Measurements from ENCODE around the gene CPA2. TPM values are rescaled to one million over a fixed set of nuclear protein-coding genes. Genes with fewer than 3 reads are reported as not detected.

Gene CPA2
- total RNA-seq, 1 experiment from 2014 or later, result not detected

DNA sequence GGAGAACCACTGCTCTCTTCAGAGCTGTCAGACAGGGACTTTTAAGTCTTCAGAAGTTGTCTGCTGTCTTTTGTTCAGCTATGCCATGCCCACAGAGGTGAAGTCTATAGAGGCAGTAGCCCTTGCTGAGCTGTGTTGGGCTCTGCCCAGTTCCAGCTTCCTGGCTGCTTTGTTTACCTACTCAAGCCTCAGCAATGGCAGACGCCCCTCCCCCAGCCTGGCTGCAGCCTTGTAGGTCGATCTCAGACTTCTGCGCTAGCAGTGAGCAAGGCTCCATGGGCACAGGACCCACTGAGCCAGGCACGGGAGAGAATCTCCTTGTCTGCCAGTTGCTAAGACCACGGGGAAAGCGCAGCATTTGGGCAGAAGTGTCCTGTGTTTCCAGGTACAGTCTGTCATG, 12.1 kb upstream of the CPA2 start:
- DNase-seq (ENCODE audit: low read depth), result no peak

DNA sequence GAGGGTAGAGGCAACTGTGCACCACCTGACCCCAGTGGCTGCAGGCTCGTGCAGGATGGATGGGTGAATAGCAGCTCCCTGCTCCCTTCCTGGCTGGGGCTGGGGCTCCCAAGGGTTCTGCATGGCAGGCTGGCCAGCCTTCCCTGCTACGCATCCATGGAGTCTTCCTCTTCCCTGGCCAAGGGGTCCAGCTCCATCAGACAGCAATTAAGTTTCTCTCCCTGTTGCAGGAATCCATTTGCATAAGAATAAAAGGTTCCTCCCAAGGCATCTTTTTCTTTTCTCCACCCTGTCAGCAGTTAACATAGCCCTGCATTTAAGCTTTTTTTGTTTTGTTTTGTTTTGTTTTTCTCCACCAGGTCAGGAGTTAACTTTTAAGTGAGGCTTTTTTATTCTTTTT, 10.0 kb upstream of the CPA2 start:
- DNase-seq (ENCODE audit: low read depth), result no peak

DNA sequence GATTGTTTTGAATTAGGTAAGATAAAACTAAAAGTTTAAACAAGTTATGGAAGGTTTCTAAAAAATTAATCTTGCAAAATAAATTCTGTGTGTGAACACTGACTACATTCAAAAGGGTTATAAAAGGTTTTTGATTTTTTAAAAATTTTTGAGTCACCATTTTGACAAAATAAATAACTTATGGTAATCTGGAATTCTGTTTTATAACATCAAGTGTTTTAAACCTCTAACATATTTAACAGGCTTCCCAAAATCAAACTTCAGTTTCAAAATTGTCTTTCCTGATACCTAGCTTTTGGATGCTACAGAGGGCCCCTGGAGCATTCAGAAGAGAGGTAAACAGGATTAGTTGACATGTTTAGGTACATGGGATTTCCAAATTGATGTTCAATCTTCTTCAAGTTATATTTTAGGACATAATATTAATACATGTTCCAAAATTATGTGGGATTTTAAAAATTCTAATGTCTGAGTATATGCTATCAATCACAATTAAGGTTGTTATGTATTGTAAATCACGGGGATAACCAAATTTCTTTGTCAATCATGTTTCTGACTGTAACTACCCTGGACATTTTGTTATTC, 8.1 kb upstream of the CPA2 start:
- DNase-seq (ENCODE audit: low read depth), result no peak

DNA sequence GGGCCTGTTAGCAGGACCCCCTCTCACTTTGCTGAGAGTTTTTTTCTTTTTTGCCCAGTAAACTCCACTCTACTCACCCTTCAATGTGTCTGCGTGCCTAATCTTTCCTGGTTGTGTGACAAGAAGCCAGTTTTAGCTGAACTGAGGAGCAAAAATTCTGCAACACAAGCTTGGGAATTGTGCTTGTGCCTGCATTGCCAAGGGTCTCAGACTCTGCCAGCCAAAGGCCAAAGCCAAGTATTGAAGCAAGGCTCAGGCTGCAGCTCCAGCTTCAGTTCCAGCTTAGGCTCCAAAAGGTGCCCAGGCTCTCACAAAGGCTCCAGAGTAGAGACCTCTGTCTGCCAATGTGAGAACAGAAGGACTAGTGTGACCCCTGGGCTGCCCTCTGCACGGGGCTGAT, 4.2 kb upstream of the CPA2 start:
- DNase-seq (ENCODE audit: low read depth), result no peak

DNA sequence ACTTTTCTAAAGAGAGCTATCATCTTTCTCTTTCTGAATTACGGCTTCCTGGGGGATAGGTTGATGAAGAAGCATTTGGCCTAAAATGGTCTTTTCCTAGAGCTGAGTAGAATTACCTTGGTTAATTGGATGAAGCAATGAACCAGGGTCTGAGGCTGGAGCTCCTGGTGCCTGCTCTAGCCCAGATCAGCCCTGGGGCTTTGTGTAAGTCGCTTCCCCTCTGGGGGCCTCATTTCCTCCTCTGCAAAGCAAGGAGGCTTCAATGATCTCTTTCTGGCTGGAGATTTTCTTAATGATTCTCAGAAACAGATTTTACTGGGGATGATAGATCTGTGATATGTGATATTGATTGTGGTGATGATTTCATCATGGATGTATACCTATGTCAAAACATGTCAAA, 3.5 kb upstream of the CPA2 start:
- DNase-seq (ENCODE audit: low read depth), result no peak

DNA sequence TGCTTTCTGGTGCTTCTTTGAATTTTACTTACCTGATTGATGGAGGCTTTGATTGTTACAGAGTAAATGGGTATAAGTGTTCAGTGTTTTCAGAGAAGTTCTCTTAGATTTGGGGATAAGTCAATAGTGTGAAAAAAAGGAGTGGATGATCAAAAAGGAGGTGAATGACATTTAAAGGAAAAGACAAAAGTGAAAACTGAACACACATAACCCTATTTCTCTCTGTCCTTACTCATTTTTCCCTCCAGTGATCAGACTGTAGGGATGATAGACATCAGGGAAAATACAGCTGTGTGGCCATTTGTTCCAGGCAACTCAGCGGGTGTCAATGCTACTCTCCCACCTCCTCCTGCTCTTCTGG, 278 bp downstream of the CPA2 start:
- DNase-seq (ENCODE audit: low read depth), result no peak

DNA sequence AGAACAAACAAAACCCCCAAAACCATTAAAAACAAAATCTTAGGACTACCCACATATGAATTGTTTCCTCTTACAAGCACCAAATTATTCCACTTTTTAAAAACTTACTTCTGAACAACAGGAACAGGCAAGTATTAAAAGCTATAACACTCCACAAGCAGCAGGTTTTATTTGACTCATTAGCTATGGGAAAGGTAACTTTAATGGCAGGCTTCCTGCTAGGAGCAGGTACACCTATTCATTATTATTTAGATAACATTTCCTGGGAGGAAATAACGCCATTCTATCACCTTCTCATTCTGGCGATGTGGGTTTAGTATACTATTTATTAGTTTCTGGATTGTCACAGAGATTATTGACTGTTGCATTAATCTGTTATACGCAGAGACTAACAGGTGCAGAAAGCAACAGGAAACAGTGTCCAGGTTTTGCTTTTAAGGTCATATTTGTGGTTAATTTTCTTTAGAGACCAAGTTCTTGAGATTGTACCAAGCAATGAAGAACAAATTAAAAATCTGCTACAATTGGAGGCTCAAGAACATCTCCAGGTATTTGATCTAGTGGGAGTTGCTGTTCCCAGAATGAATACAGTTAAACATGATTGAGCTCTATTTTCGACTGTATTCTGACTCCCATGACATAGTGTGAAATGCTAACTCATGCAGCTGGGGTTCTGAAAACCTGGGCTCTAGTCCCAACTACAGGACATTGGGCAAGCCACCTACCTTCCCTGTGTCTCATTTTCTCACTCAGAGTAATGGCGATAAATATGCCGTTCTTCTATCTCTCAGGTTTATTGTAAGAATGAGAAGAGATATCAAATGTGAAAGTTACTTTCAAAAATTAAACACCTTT, 2.0 kb downstream of the CPA2 start:
- DNase-seq (ENCODE audit: low read depth), result no peak

DNA sequence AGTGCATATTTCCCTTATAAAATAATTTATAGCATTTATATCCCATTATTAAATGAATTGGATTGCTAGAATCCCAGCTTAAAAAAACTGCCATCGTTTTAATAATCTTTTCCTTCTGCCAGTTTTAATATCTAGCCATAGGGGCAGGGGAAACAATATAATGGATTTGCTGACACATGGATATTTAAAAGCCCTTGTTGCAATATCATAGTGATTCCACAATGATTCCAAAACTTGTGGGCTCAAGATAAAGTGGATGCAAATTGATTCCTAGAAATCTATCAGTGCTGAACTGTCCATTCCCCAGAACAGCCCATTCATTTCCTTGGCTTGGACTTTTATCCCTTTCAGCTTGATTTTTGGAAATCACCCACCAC, 2.6 kb downstream of the CPA2 start:
- no peak for DNase-seq (ENCODE audit: low read depth)

DNA sequence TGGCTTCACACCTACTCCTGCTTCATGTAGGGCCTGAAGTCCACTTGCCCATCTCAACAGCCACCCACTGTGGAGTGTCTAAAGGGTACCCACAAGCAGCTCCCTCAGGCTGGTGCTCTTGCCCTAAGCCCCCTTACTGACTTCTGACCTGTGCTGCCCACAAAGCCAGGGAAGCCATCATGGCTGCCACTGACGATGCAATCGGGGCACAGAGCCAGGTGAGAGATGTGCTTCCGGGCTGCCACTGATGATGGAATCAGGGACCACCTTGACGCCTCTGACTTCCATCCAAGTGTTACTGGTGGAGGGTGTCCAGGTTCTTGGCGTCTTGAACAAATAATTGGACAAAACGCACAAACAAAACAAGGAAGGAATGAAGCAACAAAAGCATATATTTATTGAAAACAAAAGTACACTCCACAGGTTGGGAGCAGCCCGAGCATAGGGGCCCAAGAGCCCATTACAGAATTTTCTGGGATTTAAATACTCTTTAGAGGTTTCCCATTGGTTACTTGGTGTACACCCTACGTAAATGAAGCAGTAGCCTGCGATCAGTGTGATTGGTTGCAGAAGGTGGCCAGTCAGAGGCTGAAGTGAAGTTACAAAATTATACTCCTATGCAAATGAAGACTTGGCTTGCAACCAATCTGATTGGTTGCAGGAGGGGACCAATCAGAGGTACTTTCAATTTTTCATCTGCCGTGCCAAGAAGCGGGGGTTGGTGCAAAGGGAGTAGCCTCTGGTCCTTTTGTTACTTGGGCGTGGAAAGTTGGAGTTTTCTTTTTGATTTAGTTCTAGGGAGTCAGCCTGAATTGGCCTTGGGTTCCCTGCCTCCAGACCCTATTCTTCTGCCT, 4.5 kb downstream of the CPA2 start:
- no peak for DNase-seq (ENCODE audit: low read depth)

DNA sequence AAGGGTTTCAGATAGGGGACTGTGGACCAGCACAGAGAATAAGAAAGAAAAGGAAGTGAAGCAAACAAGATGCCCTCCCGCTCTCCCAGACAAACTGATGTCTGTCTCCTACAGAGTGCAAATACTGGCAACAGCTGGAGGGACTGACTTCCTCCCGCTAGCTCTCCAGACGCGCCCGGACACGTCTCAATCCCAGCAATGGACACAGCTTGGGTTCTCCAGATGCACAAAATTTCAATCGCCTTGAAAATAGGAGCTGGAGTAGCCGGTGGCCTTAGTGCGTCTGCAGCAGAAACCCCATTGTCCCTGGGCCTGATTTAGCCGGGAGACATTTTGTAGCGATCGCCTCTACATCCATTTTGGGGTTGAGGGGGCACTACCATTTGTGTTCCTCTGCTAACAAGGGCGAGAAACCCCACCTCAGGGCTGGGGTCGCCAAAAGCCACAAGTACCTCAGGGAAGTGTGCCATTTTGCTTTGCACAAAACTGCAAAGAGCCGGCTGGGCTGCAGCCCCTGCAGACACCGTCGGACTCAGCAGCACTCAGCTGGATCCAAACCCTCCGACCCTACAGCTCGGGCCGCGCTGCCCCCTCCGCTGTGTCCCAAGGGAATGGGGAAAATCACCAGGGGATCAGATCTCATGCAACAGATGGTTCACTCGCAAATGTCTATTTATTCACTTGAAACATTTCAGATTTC, 5.9 kb downstream of the CPA2 start:
- DNase-seq (ENCODE audit: low read depth), result peak; percentile 38

DNA sequence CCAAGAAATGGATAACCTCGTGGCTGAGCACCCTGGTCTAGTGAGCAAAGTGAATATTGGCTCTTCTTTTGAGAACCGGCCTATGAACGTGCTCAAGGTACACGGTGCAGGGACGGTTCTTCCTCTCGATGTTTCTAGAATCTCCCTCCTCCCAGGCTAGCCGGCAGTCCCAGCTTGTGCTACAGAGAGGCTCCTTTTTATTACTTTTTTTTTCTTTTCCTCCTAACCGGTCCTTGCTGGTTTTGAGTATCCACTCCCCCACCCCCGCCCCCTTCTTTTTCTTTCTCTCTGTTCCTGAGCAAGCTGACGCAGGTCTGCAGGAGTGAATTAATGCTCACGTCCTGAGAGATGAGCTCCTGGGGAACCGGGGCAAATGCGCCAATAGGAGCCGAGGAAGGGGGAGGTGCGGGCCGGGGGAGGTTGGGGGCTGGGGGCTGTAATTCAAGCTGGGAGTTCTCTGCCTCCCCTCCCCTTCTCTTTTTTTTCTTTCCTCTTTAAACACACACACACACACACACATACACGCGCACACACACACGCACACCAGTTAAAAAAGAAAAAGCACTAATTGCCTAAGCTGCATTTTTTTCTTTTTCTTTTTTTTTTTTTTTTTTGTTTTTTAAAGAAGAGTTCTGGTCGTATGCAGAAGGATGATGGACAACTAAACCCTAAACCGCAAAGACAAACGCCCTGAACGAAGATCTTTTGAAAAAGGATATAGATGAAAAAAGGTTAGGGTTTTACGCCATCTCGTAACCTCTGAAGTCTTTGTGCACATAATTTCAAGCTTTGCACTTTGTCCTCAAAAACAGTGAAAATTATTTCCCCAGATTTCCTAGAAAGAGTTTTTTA, 6.6 kb downstream of the CPA2 start:
- no peak for DNase-seq (ENCODE audit: low read depth)

DNA sequence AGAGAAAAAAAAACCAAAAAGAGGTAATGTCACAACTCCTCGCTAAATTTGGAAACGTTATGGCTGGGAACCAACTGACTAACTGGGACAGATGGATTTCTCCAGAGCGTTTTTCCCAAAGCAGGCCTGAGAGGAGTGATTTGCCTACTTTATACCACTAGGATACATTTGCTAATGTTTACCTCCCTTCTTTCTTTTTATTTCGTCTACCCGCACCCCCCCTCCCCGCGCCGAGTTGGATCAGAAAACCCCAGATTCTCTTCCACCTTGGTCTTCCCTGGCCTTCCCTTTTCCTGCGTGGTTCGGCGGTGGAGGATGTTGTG, 7.2 kb downstream of the CPA2 start:
- no peak for DNase-seq (ENCODE audit: low read depth)

DNA sequence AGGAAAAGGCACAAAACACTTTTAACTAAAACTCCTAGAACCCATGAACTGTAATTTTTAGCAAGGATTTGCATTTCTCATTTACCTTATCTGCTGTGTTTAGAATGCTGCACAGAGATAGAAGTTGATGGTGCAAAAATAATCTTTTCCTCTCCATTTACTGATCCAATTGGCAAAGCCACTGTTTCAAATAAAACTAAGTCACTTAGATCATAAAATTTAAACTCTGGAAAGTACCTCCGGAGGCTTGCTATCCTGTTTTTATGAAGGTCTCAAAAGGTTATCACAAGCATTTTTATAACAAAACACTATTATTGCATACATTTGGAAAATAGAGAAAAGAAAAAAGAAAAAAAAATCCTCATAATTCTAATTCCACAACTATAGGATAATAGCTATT, 7.6 kb downstream of the CPA2 start:
- no peak for DNase-seq (ENCODE audit: low read depth)

DNA sequence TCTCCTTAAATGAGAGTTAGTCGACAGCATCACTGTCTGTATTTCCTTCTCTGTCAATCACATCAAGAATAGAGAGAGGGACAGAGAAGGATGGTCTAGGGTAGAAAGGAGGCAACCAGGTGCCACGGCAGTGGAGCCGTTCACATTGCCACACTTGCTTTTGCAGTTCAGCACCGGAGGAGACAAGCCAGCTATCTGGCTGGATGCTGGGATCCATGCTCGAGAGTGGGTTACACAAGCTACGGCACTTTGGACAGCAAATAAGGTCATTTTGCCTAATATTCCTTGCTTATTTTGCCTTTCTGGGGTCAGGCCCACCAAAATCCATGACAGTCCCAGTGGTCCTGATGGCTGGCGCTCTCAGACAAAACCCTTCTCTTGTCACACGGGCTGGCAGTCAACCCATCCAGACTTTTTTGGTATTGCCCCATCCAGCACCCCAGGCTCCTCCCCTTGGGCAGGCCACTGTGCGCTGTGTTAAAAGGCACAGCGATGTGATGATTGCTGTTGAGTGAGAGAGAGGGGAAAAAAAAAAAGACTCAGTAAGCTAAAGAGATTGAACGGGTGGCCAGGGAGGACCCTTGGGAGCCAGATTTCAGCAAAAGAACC, 8.4 kb downstream of the CPA2 start:
- no peak for DNase-seq (ENCODE audit: low read depth)

DNA sequence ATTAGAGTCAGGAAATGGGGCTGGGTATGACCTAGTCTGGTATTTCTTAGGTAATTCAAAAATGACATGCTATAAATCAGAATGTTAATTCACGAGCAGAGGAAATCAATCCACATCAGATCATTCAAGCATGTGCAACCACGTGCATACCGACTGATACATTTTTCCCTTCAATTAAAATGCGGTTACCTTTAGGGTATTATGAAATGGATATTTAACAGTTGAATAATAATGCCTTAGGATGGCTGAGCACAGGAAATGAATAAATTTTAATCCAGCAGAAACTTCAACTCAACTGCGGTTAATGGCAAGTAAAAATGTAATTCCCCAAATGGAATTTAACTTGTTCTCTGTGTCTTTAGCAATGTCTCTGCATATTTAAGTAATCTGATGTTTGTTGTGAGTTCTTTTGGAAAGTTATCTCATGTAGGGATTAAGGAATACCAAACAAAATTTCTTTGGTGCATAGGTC, 9.2 kb downstream of the CPA2 start:
- peak; percentile 19 for DNase-seq (ENCODE audit: low read depth)

DNA sequence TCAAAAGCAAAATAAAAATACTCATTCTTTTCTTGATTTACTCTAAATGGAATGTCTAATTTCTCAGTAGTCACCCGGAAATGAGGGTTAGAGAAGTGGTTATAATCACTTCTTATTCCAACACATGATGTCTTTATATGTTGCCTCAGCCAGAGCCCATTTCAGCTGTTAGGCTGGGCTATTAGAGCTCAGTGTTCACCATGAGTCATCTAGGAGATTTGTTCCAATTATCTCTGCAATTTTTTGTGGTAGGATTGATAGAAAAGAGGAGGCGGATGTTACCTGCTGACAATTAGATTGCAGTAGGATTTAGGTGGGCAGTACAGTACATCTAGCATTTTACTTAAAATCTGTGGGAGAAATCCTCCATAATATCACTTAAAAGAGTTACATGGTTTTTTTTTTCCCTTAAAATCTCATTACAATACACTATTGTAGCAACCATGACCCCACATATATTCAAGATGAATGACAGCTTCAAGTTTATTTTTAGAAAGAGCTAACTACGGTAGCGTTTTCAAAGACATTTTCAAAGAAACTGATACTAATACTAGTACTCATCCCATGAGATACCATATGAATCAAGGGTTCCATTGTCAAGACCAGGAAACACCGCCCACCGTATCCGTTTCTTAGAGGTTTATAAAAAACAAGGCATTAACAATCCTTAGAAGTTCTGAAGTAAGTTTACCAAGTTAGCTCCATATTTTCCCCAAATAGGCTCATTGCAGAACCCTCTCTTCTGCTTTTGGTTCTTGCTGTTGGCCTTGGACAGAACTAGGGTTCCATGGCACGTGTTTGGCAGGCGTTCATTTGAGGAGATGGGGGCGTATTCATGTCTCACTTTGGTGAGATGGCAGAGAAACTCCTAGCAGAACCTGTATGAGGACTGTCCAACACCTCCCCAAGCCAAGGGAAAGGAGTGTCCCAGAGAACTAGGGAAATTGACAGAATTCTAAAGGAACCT, 10.4 kb downstream of the CPA2 start:
- DNase-seq (ENCODE audit: low read depth), result peak; percentile 92

DNA sequence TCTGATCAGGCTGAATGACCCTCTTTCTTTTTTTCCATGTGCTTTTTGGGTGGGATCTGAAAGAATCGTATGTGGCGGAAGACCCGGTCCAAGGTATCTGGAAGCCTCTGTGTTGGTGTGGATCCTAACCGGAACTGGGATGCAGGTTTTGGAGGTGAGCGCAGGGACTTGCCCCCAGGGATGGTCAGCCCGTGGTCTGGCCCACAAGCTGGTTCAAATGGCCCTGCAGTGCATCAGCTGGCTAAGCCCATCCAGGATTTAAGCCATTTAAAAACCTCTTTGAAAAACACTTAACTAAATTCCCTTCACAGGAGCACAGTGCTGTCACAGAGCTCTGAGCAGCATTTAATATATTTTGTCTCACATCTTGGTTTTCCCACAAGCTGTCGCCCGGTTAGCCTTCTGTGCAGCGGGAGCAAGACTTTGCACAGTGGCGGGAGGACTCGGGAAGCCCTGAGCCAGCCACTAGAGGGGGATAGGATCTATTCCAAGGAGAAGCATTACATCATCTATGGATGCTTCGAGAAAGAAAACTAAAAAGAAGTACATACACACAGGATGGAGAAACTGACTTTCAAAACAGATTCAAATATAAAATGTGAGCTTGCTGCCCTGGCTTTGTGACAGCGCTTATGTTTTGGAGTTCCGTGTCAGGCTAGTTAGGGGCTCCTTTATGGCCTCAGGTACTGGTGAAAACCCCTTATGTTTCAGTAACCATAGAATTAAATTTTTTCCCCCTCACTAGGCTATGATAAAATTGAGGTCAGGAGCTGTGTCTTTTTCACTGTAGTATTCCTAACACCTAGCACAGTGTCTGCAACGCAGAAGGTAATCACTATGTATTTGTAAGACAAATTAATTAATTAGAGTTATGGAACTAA, 11.3 kb downstream of the CPA2 start:
- DNase-seq (ENCODE audit: low read depth), result peak; percentile 75

DNA sequence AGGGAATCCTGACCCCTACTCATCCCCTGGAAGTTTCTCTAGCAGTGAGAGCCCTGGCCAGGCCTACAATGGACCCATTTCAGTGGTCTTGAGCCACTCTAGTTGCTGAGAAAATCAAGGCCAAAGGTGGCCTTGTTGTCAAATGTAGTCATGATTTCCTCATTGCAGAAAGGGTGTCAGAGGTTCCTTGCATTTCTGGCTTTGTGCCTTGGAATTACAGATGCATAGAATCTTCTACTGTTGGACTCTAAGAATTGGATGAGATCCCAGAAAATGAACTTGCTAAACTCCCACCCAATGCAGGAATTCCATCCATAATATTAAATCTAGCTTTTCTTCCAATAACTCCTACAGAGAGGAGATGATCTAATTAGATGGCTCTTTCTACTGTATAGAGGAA, 12.2 kb downstream of the CPA2 start:
- DNase-seq (ENCODE audit: low read depth), result peak; percentile 36
